ENCODE results near the gene DENND11.
"Not testable (repeated sequence)": the region's sequence is repeated elsewhere in the genome, so short reads cannot be mapped to it uniquely, and the experiment has no call there.

Gene DENND11

DNA sequence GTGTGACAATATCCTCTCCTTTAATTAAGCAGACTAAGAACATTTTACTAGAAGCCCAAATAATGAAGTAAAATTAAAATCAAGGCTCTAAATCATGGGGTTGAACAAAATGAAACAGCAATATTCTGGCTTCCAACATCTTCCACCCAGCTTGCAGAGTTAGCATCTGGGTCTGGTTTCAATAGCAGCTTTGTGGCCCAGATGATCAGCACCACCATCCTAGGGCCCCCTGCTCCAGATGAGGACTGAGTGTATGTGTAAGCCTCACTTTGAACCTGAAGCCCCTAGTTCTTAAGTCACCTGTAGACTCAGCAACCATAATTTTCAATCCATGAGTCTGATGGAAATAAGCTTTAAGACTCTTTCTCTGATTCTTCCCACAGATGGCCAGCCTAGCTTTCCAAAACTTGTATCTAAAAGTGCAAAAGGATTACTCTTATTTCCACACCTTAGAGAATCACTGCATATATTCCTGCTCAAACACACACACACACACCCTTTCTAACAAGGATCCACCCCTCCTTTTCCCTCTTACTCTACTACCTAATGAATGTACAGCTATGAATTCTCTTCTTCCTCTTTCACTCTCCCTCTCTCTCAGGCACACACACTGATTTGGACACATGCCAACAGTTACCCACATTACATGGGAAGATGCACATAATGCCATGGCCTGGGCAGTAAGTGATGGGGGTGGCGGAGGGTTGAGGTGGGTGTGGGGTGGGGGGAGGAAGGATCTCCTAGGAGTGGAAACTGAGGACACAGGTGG lies 3.5 kb downstream of the DENND11 start:
- no peak overlapping the region for H3K27ac Mint-ChIP-seq

GRCh38 chr7:141697211-141697871 lies 4.6 kb downstream of the DENND11 start:
- H3K4me1 Mint-ChIP-seq = peaks cover 79% of the 10 kb centered on the region
- no peak overlapping the region for H3K4me3 Mint-ChIP-seq
- H3K9me3 Mint-ChIP-seq = no peaks in the 10 kb centered on the region
- H3K36me3 Mint-ChIP-seq = peaks cover 2% of the 10 kb centered on the region
- no peaks in the 10 kb centered on the region for H3K27me3 Mint-ChIP-seq
- no peak overlapping the region for H3K27ac Mint-ChIP-seq

More for the DNA sequence above, 3.5 kb downstream of the DENND11 start:
- Mint-ChIP-seq H3K36me3 (peaks cover 2% of the 10 kb centered on the region), H3K4me3 (peak overlapping the region; percentile 34), H3K4me1 (peaks cover 78% of the 10 kb centered on the region), H3K27me3 (no peaks in the 10 kb centered on the region), H3K9me3 (no peaks in the 10 kb centered on the region)

DNA sequence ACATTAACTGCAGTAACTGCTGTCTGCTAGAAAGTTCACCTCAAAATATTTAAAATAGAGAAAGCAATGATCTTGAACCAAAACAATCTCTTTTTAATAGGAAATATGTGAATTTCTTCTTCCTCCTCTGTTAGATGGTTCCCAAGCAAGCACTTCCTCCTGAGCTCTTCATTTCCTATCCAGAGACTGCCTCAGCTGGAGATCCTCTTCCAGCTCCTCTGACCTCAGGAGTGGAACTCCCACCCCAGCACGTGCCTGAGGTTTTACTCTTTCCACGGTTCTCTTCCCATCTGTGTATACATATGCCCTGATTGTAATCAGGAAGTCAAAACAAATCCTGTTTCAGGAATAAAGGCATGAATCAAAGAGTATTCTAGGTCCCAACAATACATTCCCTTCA lies 5.6 kb downstream of the DENND11 start:
- Mint-ChIP-seq H3K9me3 (no peaks in the 10 kb centered on the region), H3K4me1 (peaks cover 83% of the 10 kb centered on the region), H3K4me3 (no peak overlapping the region), H3K36me3 (peaks cover 2% of the 10 kb centered on the region), H3K27ac (peak overlapping the region; percentile 27), H3K27me3 (no peaks in the 10 kb centered on the region)

GRCh38 chr7:141695803-141696289 lies 6.1 kb downstream of the DENND11 start:
- no peaks in the 10 kb centered on the region for H3K9me3 Mint-ChIP-seq
- H3K27ac Mint-ChIP-seq = no peak overlapping the region
- H3K36me3 Mint-ChIP-seq = peaks cover 2% of the 10 kb centered on the region
- no peaks in the 10 kb centered on the region for H3K27me3 Mint-ChIP-seq
- H3K4me3 Mint-ChIP-seq = no peak overlapping the region
- peaks cover 83% of the 10 kb centered on the region for H3K4me1 Mint-ChIP-seq

DNA sequence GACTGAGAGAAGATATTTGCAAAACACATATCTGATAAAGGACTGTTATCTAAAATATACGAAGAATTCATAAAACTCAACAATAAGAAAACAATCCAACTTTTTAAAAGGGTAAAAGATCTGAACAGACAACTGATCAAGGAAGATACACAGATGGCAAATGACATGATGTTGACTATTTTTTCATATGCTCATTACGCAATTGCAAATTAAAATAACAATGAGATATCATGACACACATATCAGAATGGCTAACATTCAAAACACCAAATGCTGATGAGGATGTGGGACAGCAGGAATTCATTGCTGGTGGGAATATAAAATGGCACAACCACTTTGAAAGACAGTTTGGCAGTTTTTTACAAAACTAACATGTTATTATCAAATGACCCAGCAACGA lies 8.9 kb downstream of the DENND11 start:
- peaks cover 69% of the 10 kb centered on the region for H3K4me1 Mint-ChIP-seq

GRCh38 chr7:141691961-141692360 lies 10.0 kb downstream of the DENND11 start:
- Mint-ChIP-seq H3K27me3 (no peaks in the 10 kb centered on the region), H3K36me3 (peaks cover 4% of the 10 kb centered on the region), H3K4me1 (peaks cover 63% of the 10 kb centered on the region), H3K27ac (peak overlapping the region; percentile 79), H3K9me3 (no peaks in the 10 kb centered on the region), H3K4me3 (no peak overlapping the region)

More for the DNA sequence above, 8.9 kb downstream of the DENND11 start:
- H3K36me3 Mint-ChIP-seq = peaks cover 2% of the 10 kb centered on the region
- no peak overlapping the region for H3K4me3 Mint-ChIP-seq
- H3K9me3 Mint-ChIP-seq = no peaks in the 10 kb centered on the region
- H3K27ac Mint-ChIP-seq = no peak overlapping the region
- no peaks in the 10 kb centered on the region for H3K27me3 Mint-ChIP-seq

DNA sequence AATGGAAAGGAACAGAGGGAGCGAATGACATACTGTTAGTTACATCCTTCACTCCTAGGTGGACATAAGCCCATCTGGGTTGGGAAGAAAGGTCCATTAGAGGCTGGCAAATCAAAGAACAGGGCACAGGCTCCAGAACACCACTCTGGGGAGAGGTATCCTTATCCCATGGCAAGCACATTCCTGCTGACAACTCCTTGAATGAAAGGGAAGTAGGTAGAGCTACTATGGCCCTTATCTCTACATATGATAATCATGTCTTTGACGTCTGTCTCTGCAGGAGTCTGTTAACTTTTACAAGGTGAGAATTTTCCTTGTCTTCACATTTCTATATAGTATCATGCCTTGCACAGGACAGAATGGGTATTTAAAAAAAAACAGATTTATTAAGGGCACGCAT lies 10.4 kb downstream of the DENND11 start:
- Mint-ChIP-seq H3K9me3 (no peaks in the 10 kb centered on the region), H3K4me3 (no peak overlapping the region), H3K4me1 (peaks cover 59% of the 10 kb centered on the region), H3K27me3 (no peaks in the 10 kb centered on the region), H3K36me3 (peaks cover 5% of the 10 kb centered on the region), H3K27ac (no peak overlapping the region)

DNA sequence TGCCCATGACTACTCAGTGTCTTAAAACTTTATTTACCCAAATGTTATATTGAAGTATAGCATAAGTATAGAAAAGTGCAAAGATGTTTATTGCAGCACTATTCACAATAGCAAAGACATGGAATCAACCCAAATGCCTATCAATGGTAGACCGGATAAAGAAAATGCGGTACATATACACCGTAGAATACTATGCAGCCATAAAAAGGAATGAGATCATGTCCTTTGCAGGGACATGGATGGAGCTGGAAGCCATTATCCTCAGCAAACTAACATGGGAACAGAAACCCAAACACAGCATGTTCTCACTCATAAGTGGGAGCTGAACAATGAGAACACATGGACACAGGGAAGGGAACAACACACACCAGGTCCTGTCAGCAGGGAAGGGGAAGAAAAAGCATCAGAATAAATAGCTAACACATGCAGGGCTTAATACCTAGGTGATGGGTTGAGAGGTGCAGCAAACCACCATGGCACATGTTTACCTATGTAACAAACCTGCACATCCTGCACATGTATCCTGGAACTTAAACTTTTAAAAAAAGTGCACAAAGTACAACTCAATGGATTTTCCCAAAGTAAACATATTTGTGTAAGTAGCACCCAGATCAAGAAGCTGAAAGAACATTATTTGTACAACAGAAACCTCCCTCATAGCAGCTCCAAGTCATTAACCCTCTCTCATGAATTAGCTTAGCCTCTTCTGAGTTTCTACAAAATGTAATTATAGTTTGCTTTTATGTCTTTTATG lies 12.7 kb downstream of the DENND11 start:
- H3K36me3 Mint-ChIP-seq = not testable (repeated sequence)

GRCh38 chr7:141688043-141688442 lies 13.9 kb downstream of the DENND11 start:
- Mint-ChIP-seq H3K27ac (no peak overlapping the region), H3K9me3 (no peaks in the 10 kb centered on the region), H3K36me3 (peaks cover 7% of the 10 kb centered on the region), H3K27me3 (no peaks in the 10 kb centered on the region), H3K4me1 (peaks cover 31% of the 10 kb centered on the region), H3K4me3 (no peak overlapping the region)

More for the DNA sequence above, 12.7 kb downstream of the DENND11 start:
- not testable (repeated sequence) for H3K4me3 Mint-ChIP-seq, H3K27ac Mint-ChIP-seq, H3K9me3 Mint-ChIP-seq, H3K27me3 Mint-ChIP-seq
- H3K4me1 Mint-ChIP-seq = peaks cover 37% of the 10 kb centered on the region

DNA sequence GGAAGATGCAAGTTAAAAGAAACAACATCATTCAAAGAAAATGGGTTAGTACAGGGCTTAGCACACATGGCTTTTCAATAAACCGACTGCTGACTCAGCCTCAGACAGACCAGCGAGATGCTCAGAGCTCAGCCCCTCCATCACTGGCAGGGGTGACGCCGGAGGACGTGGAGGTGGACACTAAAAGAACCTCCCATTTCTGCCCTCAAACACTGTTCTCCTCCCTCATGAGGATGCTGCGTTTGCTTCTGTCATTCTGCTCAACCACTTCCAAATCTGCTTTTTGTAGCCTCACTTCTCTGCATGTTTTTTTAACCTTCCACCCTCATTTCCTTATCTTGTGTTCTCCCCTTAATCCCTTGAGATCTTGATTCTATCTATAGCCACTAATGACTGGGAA lies 15.3 kb downstream of the DENND11 start:
- no peaks in the 10 kb centered on the region for H3K9me3 Mint-ChIP-seq
- H3K27me3 Mint-ChIP-seq = no peaks in the 10 kb centered on the region
- H3K4me3 Mint-ChIP-seq = no peak overlapping the region
- peaks cover 11% of the 10 kb centered on the region for H3K36me3 Mint-ChIP-seq
- H3K4me1 Mint-ChIP-seq = peaks cover 22% of the 10 kb centered on the region
- H3K27ac Mint-ChIP-seq = no peak overlapping the region

DNA sequence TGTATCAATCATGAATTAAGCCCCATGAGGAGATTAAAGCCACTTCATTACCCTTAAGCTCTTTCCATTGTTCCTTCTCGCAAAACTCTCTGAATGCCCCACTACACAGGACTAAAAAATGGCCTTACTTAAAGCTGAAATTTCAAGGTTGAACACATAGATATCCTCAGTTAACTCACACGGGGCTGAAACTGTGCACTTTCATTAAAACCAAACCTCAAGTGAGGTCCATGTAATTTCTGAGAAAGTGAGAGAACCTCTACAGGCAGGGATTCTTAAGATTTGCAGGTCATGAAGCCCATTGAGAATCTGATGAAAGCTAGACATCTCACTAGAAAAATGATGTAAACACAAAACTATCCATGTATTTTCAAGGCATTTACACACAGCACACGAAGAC lies 15.9 kb downstream of the DENND11 start:
- Mint-ChIP-seq H3K4me1 (peaks cover 21% of the 10 kb centered on the region), H3K36me3 (peaks cover 11% of the 10 kb centered on the region), H3K9me3 (no peaks in the 10 kb centered on the region), H3K4me3 (no peak overlapping the region), H3K27me3 (no peaks in the 10 kb centered on the region), H3K27ac (no peak overlapping the region)

DNA sequence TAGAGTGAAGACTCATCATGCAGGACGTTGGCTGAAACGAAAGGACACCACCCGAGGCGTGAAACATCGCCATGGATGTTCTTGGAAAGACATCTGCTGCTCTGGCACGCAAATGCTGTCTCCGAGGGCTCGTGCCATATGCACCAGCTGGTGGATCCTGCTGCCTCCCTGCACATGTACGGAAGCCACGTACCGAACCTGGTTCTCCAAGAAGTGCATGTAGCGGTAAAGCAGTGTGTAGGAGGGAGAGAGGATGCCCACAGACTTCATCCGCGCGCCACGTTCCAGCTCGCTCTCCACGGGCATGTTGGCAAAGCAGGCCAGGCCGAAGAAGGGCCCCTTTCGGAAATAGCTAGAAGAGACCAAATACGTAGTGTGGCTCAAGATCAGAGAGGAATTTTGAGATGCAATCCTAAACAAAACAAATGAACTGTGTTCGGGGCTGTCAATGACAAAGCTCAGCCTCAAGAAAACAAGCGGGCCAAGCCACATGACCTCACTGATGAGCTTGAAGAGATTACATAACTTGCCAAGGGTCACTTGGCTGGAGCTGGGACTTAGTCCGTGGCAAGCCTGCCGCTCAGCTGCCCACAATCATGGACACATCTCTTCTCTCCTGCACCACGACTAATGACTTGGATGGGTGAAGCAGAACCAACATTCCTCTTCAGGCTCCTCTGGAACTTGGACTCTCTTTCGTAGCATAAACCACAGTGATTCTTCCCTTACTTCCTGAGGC lies 16.5 kb downstream of the DENND11 start:
- peaks cover 12% of the 10 kb centered on the region for H3K36me3 Mint-ChIP-seq
- peaks cover 18% of the 10 kb centered on the region for H3K4me1 Mint-ChIP-seq
- no peak overlapping the region for H3K27ac Mint-ChIP-seq
- H3K27me3 Mint-ChIP-seq = no peaks in the 10 kb centered on the region
- H3K4me3 Mint-ChIP-seq = no peak overlapping the region
- no peaks in the 10 kb centered on the region for H3K9me3 Mint-ChIP-seq

DNA sequence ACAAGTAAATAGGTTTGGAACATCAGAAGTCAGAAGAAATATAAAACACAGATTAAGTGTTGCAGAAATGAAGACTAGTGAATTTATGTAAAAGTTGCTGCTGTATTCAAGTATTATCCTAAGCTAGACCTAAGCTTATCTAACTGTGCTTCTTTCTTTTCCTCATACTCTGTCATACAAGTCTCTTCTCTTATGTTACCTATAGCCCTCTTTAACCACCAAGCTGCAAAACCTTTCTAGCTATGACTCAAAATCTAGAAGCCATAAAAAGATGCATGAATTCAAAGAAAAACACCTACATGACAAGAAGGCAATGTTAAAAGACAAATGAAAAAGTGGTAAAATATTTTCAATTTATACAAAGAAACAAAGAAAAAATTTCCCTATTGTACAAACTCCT lies 23.0 kb downstream of the DENND11 start:
- H3K27ac Mint-ChIP-seq = no peak overlapping the region
- no peak overlapping the region for H3K4me3 Mint-ChIP-seq
- no peaks in the 10 kb centered on the region for H3K9me3 Mint-ChIP-seq
- no peaks in the 10 kb centered on the region for H3K4me1 Mint-ChIP-seq
- H3K27me3 Mint-ChIP-seq = no peaks in the 10 kb centered on the region
- H3K36me3 Mint-ChIP-seq = peaks cover 8% of the 10 kb centered on the region

GRCh38 chr7:141676618-141677017 lies 25.3 kb downstream of the DENND11 start:
- no peaks in the 10 kb centered on the region for H3K27me3 Mint-ChIP-seq
- H3K4me3 Mint-ChIP-seq = no peak overlapping the region
- no peaks in the 10 kb centered on the region for H3K9me3 Mint-ChIP-seq
- H3K4me1 Mint-ChIP-seq = no peaks in the 10 kb centered on the region
- no peak overlapping the region for H3K27ac Mint-ChIP-seq
- H3K36me3 Mint-ChIP-seq = peaks cover 4% of the 10 kb centered on the region
